Progenitor cell of endocrine pancreas (in vitro differentiated cells): ENCODE measurements around the gene CCDC85B. TPM values are rescaled to one million over a fixed set of nuclear protein-coding genes. Genes with fewer than 3 reads are reported as not detected.
A peak's percentile ranks its signal among the peaks of the same experiment; 100 is the strongest.

Experiments
- DNase-seq: peaks from one replicate; pipeline ENCODE4 v3.0.0; 2021; ENCODE audit warnings: low spot score; ENCODE audit not compliant: unreplicated experiment
- H3K27ac Mint-ChIP-seq: 2 replicates; pipeline ENCODE4 v1.8.0; 2021; ENCODE audit warnings: mild to moderate bottlenecking, moderate library complexity, mixed read lengths
- H3K27me3 Mint-ChIP-seq: 2 replicates; pipeline ENCODE4 v1.8.0; 2021; ENCODE audit warnings: mixed read lengths
- H3K36me3 Mint-ChIP-seq: 2 replicates; pipeline ENCODE4 v1.8.0; 2022; ENCODE audit warnings: mixed read lengths; ENCODE audit not compliant: insufficient read depth
- H3K4me1 Mint-ChIP-seq: 2 replicates; pipeline ENCODE4 v1.8.0; 2021; ENCODE audit warnings: low read depth, mixed read lengths
- H3K4me3 Mint-ChIP-seq: 2 replicates; pipeline ENCODE4 v1.8.0; 2021; ENCODE audit warnings: low read depth, mild to moderate bottlenecking, moderate library complexity, mixed read lengths
- H3K9me3 Mint-ChIP-seq: 2 replicates; pipeline ENCODE4 v1.8.0; 2021; ENCODE audit warnings: low read depth, mixed read lengths
- CTCF ChIP-seq: fragments of 200-600 bp; sonication (generic); IDR thresholded peaks from one replicate; pipeline ENCODE4 v1.5.0; 2021; ENCODE audit warnings: antibody characterized with exemption, mild to moderate bottlenecking; ENCODE audit not compliant: unreplicated experiment
- total RNA-seq: library from RNA; stranded (reverse); gene quantifications from 2 replicates; pipeline ENCODE4 v1.2.1, GENCODE V29; 2021

CCDC85B gene
- total RNA-seq, 1 donor from 2014 or later, result 7.4 TPM

GRCh38 chr11:65855927-65856363, 34.5 kb upstream of the CCDC85B start:
- Mint-ChIP-seq H3K36me3 (peaks cover 31% of the 10 kb centered on the region), H3K4me1 (peaks cover 23% of the 10 kb centered on the region), H3K27ac (peak overlapping the region; percentile 95), H3K4me3 (peak overlapping the region; percentile 89), H3K9me3 (no peaks in the 10 kb centered on the region), H3K27me3 (no peaks in the 10 kb centered on the region)
- no peak for DNase-seq
- no peak for TF ChIP-seq CTCF

GRCh38 chr11:65856689-65857499, 33.6 kb upstream of the CCDC85B start:
- Mint-ChIP-seq H3K9me3 (no peaks in the 10 kb centered on the region), H3K36me3 (peaks cover 27% of the 10 kb centered on the region), H3K4me3 (peak overlapping the region; percentile 89), H3K27me3 (no peaks in the 10 kb centered on the region), H3K4me1 (peaks cover 27% of the 10 kb centered on the region), H3K27ac (peak overlapping the region; percentile 95)
- peak; percentile 48 for DNase-seq
- TF ChIP-seq CTCF, result no peak

- H3K27ac Mint-ChIP-seq, result no peak overlapping the region
- H3K4me1 Mint-ChIP-seq, result peaks cover 27% of the 10 kb centered on the region
Observed at GRCh38 chr11:65857500-65857852, 33.0 kb upstream of the CCDC85B start.

GRCh38 chr11:65857853-65858680, 32.4 kb upstream of the CCDC85B start, which contains the start of gene CFL1:
Gene CFL1, minus strand, starts transcription at chr11:65858180. Its CDS starts 81 bp downstream, at chr11:65858099.
- H3K27me3 Mint-ChIP-seq, result no peaks in the 10 kb centered on the region
- DNase-seq, result peak; percentile 94
- peaks cover 27% of the 10 kb centered on the region for H3K4me1 Mint-ChIP-seq
- peak within 1 kb of the TSS; percentile 99 for H3K27ac Mint-ChIP-seq
- H3K9me3 Mint-ChIP-seq, result no peaks in the 10 kb centered on the region
- peak within 1 kb of the TSS; percentile 89 for H3K4me3 Mint-ChIP-seq
- TF ChIP-seq CTCF, result no peak
- peaks cover 26% of the 10 kb centered on the region for H3K36me3 Mint-ChIP-seq

More at GRCh38 chr11:65857500-65857852, 33.0 kb upstream of the CCDC85B start:
- DNase-seq, result peak; percentile 45
- Mint-ChIP-seq H3K27me3 (no peaks in the 10 kb centered on the region), H3K36me3 (peaks cover 24% of the 10 kb centered on the region), H3K9me3 (no peaks in the 10 kb centered on the region), H3K4me3 (peak overlapping the region; percentile 89)
- TF ChIP-seq CTCF, result no peak

GRCh38 chr11:65858681-65859087, 31.8 kb upstream of the CCDC85B start:
- no peak for DNase-seq
- Mint-ChIP-seq H3K27ac (peak overlapping the region; percentile 99), H3K4me3 (peak overlapping the region; percentile 87), H3K4me1 (peaks cover 27% of the 10 kb centered on the region), H3K36me3 (peaks cover 21% of the 10 kb centered on the region), H3K9me3 (no peaks in the 10 kb centered on the region), H3K27me3 (no peaks in the 10 kb centered on the region)
- TF ChIP-seq CTCF, result no peak
